ENCODE measurements around the gene R3HDM4. TPM values are rescaled to one million over a fixed set of nuclear protein-coding genes. Genes with fewer than 3 reads are reported as not detected.
"Not testable (repeated sequence)": the region's sequence is repeated elsewhere in the genome, so short reads cannot be mapped to it uniquely, and the experiment has no call there.

Gene R3HDM4
- polyA plus RNA-seq (ENCODE audit: insufficient read length in 4 of 4), result 10 to 100 TPM; 35.6 to 62.3 (median 53.4) TPM

DNA sequence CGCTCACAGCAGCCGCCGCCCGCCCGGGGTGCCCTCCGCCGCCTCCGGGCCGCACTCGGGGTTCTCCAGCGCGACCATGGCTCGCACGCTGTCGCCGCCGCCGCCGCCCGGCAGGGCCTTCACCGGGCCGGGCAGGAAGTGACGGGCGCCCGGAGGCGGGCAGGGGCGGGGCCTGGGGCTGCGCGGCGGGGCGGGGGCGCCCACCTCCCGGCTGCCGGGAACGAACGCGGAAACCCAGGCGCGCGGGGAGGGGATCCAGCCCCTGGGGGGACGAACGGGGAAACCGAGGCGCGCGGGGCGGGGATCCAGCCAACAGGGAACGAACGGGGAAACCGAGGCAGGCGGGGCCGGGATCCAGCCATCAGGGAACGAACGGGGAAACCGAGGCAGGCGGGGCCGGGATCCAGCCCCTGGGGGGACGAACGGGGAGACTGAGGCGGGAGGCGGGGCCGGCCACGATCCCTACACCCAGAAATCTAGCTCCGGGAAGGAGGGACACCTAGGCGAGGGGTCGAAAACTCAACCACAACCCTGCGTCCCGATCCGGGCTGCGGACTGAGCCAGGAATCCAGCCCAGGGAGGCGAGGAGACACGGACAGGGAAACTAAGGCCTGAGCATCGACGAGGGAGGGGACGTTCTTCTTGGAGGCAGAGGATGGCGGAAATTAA, at the start of gene R3HDM4:
Gene R3HDM4, minus strand, starts transcription at position 140 of the 669 bp plus-strand sequence. Its CDS starts 62 bp downstream, at position 78.
- DNase-seq (ENCODE audit: low read depth in 4 of 4, low spot score in 2 of 4), result no peak

DNA sequence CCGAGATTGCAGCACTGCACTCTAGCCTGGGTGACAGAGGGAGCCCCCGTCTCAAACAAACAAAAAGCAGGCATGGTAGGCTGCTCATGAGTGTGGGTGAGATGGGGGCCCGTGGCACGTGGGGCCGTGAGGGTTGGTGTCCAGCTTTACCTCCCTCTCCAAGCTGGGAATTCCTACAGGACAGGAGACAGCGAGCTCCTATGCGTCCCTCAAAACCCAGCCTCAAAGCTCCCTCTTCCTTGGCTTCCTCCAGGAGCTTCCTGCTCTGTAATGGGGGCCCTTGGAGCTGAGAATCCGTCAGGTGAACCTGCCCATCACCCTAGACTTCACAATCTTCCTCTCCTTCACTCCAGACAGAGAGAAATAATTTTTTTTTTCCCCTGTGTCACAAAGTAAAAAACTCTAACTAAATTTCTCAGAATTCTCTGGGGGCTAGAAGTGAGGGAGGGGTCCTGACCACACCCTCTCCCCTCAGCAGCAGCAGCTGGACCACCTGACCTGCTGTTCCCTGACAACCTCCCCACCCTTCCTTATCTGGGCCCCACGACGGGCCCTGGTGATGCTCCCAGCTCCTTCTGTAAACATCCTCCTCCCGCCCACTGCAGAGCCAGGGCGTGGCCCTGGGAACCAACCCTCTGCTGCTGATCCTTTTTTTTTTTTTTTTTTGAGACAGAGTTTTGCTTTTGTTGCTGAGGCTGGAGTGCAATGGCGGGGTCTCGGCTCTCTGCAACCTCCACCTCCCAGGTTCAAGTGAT, 49.0 kb upstream of the R3HDM4 start:
- no peak for DNase-seq (ENCODE audit: low read depth in 4 of 4, low spot score in 2 of 4)

DNA sequence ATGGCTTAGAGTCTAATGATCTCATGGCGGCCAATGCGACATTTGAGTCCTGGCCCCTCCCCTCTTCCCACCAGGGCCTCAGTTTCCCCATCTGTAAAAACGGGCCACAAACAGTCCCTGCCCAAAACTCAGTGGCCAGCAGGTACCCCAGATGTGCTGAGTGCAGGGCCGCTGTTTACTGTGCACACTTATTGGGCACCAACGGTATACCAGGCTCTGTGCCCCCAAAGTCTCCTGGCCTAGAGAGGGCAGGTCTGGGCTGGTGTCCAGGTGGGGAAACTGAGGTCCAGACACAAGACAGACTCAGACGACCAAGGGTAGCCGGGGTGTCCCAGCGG, 47.6 kb upstream of the R3HDM4 start:
- DNase-seq (ENCODE audit: low read depth in 4 of 4, low spot score in 2 of 4), result no peak

DNA sequence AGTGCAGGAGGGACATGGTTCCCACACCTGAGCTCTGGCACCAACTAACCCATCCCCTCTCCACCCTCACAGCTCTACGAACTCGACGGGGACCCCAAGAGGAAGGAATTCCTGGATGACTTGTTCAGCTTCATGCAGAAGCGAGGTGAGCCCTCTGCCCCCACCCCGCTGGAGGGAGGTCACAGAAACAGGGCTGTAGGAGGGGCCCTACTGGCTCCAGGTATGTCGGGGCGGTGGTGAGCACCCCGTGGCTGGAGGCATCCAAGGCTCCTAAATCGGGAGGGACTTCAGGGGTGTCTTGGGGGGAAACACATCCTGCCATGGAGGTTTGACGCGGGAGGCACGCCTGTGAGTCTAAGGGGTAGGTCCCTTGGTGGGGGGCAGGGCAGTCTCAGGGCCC, 47.0 kb upstream of the R3HDM4 start:
- DNase-seq (ENCODE audit: low read depth in 4 of 4, low spot score in 2 of 4), result no peak

DNA sequence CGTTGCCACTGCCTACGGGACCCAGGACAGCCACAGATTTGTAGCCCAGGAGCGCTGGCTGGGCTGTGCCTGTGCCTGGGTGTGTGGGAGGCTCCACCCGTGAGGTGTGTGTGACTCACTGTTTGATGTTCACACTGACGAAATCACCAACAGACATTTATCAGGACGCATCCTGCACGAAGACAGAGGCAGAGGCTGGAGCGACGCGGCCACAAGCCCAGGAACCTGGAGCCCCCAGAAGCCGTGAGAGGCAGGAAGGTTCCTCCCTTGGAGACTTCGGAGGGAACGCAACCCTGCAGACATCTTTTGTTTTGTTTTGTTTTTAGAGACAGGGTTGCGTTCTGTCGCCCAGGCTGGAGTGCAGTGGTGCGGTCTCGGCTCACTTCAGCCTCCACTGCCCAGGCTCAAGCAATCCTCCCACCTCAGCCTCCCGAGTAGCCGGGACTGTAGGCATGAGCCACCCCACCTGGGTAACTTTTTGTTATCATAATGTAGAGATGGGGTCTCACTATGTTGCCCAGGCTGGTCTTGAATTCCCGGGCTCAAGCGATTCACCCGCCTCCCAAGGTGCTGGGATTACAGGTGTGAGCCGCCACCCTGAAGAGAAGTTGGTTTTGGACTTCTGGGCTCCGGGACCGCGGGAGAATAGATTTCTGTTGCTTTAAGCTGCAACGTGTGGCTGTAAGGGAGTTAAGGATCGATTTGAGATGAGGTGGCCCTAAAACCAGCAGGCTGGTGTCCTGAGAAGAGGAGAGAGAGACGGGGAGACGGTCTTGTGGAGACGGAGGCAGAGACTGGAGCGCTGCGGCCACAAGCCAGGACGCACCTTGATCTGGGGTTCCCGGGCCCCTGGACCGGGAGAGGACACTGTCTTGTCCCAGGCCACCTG, 46.2 kb upstream of the R3HDM4 start:
- DNase-seq (ENCODE audit: low read depth in 4 of 4, low spot score in 2 of 4), result no peak

DNA sequence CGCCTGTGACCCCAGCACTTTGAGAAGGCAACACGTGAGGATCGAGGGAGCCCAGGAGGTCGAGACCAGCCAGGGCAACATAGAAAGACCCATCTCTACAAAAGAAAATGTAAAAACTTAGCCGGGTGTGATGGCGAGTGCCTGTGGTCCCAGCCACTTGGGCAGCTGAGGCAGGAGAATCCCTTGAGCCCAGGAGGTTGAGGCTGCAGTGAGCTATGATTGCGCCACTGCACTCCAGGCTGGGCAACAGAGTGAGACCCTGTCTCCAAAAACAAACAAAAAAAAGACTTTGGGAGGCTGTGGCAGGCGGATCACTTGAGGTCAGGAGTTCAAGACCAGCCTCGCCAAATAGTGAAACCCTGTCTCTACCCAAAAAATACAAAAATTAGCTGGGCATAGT, 44.6 kb upstream of the R3HDM4 start:
- not testable (repeated sequence) for DNase-seq (ENCODE audit: low read depth in 4 of 4, low spot score in 2 of 4)

DNA sequence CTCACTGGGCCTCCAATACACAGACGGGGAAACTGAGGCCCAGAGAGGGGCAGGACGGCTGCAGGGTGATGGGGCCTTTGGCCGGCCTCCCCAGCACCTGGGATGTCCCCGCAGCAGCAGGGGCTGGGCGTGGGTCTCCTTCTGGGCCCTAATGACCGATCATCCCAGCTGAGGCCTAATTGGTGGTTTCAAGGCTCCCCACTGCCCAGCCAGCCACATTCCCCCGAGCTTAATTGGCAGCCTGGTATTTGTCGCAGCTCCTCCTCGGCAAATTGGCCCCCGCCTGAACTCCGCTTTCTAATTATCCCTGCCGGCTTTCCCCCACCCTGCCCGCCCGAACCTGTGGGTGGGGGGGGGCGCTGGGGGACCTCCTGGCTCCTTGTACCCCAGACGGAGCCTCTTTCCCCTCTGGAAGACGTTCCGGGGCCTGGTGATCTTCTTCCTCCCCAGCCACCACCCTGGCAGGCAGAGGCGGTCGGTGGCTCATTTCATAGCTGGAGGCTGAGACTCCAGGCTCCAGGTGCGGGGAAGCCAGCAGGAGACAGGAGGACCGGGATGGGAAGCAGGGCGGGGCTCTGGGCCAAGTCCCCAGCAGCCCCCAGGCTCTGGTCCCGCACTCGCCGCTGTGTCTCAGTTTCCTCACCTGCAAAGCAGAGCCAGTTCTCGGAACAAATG, 43.9 kb upstream of the R3HDM4 start:
- no peak for DNase-seq (ENCODE audit: low read depth in 4 of 4, low spot score in 2 of 4)

DNA sequence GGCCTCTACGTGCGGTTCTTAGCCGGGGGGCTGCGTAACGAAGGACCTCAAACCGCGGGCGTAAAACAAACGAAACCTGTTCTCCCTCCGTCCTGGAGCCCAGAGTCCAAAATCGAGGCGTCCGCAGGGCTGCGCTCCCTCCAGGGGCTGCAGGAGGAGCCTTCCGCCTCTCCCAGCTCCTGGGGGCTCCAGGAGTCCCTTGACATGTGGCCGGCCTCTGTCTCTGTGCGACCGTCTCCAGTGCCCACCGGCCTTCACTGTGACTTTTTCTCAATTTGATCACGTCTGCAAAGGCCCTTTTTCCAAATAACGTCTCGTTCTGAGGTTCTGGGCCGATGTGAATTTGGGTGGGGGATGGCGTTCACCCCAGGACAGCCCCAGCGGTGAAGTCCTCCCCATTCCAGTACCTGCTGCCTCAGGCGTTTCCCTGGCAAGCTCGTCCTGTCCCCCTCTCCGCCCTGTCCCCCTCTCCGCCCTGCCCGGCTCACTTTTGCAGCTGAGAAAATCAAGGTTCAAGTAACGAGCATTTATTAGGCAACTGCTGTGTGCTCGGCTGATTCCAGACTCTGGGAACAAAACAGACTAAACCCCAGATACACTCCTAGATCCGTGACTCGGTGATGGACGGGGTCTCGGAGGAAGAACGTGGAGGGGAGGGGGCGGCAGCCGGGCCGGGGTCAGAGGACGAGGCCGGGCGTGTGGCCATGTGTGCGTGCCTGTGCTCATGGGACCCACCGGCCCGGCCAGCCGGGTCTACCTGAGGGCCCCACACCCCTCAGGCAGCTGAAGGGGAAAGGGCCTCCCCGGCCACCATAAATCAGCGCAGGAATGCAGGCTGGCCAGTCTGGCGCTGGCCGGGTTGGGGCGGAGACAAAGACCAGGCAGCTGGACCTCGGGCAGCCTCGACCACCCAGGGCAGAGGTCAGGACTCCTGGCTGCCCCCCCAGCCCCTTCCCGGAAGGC, 43.1 kb upstream of the R3HDM4 start:
- no peak for DNase-seq (ENCODE audit: low read depth in 4 of 4, low spot score in 2 of 4)

DNA sequence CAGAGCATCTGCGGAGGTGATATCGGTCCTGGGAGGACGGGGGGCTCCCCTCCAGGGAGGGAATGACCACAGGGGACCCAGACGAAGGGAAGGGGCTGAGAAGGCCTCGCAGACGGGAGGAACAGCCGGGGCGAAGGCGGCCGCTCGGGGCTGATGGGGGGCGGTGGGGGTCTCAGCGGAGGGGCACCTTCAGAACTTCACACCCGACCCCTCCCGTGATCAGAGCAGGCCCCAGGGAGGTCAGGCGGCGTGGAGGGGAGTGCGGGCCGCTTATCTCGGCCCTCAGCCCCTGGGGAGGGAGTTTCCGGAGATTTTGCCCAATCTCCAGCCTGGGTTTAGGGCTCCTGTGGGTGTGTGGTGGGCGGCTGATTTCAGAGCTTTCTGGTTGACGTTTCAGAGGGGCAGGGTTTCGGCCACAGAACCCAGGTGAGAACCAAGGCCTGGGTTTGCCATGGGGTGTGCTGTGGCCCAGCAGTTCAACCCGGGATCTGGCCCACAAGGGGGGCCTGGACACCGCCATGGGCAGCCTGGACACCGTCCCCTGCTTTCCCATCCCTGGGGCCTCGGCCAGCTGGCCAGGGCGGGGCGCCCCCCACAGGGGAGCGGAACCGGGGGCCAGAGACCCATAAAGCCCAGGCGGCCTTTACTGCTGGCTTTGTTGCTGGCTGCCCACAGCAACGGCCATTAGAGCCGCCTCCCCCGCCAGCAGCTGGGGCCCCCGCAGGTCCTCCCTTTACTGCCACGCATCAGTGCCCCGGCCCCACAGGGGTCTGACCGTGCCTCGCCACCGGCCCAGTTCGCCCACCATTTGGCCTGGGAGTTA, 41.9 kb upstream of the R3HDM4 start:
- no peak for DNase-seq (ENCODE audit: low read depth in 4 of 4, low spot score in 2 of 4)

DNA sequence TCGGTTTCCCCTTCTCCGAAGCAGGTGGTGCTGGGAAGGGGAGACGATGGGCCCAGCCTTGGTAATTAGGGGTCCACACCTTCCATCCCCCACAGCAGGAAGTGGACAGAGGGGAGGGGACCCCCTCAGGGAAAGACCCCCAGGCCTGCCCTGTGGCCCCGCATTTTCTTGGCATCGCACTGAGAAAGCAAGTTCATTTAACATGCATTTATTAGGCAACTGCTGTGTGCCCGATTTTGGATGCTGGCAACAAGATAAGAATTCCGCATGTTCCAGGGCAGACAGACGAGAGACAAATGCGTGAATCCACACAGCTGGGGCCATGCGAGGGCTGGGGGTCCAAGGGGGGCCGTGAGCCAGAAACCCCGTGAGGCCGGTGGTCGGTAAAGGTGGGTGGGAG, 41.3 kb upstream of the R3HDM4 start:
- no peak for DNase-seq (ENCODE audit: low read depth in 4 of 4, low spot score in 2 of 4)

DNA sequence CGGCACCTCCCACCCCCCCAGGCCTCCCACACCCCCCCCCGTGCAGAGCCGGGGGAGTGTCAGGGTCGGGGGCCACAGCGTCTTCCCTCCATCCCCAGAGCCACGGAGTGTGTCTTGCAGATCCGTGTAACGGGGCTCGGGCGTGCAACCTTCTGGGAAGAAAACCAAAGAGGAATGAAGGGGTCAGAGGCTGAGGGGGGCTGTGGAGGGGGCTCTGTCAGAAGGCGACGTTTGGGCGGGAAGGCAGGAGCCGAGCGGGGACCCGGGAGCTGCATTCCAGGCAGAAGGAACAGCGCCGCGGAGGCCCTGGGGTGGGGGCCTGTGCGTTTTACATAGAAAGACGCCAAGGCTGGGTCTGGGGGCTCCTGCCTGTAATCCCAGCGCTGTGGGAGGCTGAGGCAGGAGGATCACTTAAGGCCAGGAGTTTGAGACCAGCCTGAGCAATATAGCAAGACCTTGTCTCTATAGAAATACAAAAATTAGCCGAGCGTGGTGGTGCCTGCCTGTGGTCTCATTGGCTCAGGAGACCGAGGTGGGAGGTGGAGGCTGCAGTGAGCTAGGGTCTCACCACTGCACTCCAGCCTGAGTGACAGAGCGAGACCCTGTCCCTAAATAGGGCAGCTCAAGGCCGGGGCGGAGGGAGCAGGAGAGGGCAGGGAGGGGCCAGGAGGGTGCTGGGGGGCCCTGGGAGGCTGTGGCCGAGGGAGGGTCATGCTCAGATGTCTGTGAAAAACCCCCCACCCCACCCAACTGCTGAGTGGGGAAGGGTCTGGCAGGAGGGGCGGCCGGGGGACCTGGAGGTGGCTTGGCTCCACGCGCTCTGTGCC, 40.6 kb upstream of the R3HDM4 start:
- no peak for DNase-seq (ENCODE audit: low read depth in 4 of 4, low spot score in 2 of 4)

DNA sequence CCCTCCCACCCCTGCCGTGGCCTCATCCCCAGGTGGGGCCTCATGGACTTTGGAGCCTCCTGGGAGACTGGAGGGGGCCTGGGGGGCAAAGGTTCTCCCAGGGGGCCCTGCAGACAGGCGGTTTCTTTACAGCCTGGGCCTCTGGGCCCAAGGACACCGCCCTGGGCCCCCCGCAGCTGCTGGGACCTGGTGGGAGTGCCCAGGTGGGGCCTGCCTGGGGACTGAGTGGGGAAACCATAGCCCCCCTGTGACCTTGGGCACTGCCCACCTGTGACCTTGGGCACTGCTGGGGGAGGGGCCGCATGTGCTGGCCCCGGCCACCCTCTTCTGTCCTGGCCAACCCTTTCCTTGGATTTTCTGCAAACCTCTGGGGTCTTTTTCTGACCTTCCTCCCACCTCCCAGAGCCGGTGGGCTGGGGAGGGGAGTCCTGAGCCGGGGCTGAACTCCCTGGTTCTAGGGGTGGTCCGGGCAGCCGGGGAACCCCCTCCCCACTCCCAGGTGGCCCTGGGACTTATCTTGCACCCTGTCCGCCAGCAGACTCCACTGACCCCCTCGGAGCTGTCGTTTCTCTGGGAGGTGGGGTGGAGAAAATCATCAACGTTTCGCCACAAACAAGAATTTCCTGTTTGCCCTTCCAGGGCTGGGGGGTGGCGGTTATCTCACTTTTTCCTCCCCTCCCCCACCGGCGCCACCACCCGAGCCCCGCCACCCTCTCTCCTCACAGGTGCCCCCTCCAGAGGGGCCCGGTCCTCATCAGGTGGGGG, 39.8 kb upstream of the R3HDM4 start:
- DNase-seq (ENCODE audit: low read depth in 4 of 4, low spot score in 2 of 4), result no peak

DNA sequence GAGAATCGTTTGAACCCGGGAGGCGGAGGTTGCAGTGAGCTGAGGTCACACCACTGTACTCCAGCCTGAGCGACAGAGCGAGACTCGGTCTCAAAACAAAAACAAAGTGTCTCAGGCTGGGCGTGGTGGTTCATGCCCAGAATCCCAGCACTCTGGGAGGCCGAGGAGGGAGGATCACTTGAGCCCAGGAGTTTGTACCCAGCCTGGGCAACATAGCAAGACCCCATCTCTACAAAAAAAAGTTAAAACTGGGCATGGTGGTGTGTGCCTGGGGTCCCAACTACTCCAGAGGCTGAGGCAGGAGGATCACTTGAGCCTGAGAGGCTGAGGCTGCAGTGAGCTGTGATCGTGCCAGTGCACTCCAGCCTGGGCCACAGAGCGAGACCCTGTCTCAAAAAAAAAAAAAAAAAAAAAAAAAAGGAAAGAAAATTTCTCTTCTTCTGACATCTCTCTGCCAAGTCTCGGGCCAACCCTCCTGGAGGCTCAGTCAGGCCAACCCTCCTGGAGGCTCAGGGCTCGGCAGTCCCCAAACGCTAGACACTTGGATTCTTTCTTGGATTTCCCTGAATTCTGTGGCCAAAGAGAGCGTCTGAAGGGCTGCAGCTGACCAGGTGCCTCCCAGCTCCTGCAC, 39.1 kb upstream of the R3HDM4 start:
- DNase-seq (ENCODE audit: low read depth in 4 of 4, low spot score in 2 of 4), result no peak

DNA sequence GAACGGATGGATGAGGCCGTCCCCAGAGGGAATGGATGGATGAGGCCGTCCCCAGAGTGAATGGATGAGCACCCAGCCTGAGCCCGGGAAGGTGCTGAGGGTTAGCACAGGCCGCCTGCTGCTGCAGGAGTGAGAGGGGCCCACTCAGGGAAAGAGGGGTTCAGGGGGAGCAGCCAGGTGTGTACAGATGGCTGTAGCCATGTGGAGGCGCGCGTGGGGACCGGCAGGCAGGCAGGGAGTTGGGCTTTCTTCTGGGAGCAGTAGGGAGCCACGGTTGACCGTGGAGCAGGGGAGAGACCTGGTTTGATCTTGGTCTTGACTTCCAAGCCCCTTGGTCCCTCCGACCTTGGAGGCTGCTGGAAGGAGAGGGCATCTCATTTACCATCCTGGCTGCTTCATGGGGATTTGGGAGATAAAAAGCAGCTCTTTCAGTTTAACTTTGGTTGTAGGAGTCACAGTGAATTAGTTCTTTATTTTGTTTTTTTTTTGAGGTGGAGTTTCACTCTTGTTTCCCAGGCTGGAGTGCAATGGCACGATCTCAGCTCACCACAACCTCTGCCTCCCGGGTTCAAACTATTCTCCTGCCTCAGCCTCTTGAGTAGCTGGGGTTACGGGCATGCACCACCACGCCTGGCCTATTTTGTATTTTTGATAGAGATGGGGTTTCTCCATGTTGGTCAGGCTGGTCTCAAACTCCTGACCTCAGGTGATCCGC, 37.5 kb upstream of the R3HDM4 start:
- DNase-seq (ENCODE audit: low read depth in 4 of 4, low spot score in 2 of 4), result no peak

DNA sequence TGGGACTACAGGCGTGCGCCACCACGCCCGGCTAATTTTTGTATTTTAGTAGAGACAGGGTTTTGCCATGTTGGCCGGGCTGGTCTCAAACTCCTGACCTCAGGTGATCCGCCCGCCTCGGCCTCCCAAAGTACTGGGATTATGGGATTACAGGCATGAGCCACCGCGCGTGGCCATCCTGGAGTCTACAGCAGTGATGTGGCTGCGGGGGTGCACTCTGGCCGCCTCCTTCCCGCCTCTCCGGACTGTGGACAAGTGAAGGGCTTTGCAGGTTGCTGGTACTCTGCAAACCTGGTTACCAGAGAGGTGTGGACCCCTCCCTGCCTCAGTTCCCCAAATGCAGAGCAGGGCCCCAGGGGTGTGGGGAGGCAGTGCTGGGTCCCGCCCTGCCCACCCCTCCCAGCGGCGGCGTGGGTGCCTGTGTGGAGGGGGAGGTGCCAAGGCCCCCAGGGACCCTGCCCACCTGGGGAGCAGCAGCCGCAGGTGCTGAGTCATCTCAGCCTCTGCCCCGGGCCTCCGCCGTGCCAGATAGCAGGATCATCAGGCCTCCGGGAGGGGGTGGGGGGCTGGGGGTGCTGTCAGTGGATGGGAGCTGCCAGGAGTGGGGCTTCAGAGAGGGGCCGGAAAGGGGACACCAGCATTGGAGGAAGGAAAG, 36.0 kb upstream of the R3HDM4 start:
- no peak for DNase-seq (ENCODE audit: low read depth in 4 of 4, low spot score in 2 of 4)
